Neural progenitor cell (in vitro differentiated cells): ENCODE results near the gene TRAF6. TPM values are rescaled to one million over a fixed set of nuclear protein-coding genes. Genes with fewer than 3 reads are reported as not detected.
"Not testable (repeated sequence)": the region's sequence is repeated elsewhere in the genome, so short reads cannot be mapped to it uniquely, and the experiment has no call there.

Experiments used
- DNase-seq: peaks from one replicate; pipeline ENCODE4 v3.0.0-alpha.2; 2016; ENCODE audit warnings: low spot score
- H2AFZ ChIP-seq: fragments of 200-600 bp; sonication (generic); replicated peaks from 2 replicates; pipeline ENCODE4 v1.6.1; 2016; ENCODE audit warnings: antibody characterized with exemption
- H3F3A ChIP-seq: fragments of 200-600 bp; sonication (generic); 2 replicates; pipeline ENCODE4 v1.6.1; 2016; ENCODE audit warnings: antibody characterized with exemption, low read depth
- H3K27ac ChIP-seq: fragments of 200-600 bp; sonication (generic); 2 replicates; pipeline ENCODE4 v1.5.1; 2016; ENCODE audit warnings: mild to moderate bottlenecking
- H3K27me3 ChIP-seq: fragments of 200-600 bp; sonication (generic); 2 replicates; pipeline ENCODE4 v1.6.1; 2016; ENCODE audit warnings: mild to moderate bottlenecking, moderate library complexity
- H3K36me3 ChIP-seq: fragments of 200-600 bp; sonication (generic); 2 replicates; pipeline ENCODE4 v1.5.1; 2016
- H3K4me1 ChIP-seq: fragments of 200-600 bp; sonication (generic); 2 replicates; pipeline ENCODE4 v1.6.1; 2016; ENCODE audit warnings: mixed run types
- H3K4me2 ChIP-seq: fragments of 200-600 bp; sonication (generic); 2 replicates; pipeline ENCODE4 v1.6.1; 2016
- H3K4me3 ChIP-seq: fragments of 200-600 bp; sonication (generic); 2 replicates; pipeline ENCODE4 v1.5.1; 2016
- H3K79me2 ChIP-seq: fragments of 200-600 bp; sonication (generic); 2 replicates; pipeline ENCODE4 v1.6.1; 2016; ENCODE audit warnings: low read depth
- H3K9ac ChIP-seq: fragments of 200-600 bp; sonication (generic); 2 replicates; pipeline ENCODE4 v1.6.1; 2016
- H3K9me3 ChIP-seq: fragments of 200-600 bp; sonication (generic); 2 replicates; pipeline ENCODE4 v1.5.1; 2016; ENCODE audit warnings: low read depth
- H4K20me1 ChIP-seq: fragments of 200-600 bp; sonication (generic); 2 replicates; pipeline ENCODE4 v1.6.1; 2016; ENCODE audit warnings: low read depth
- H3K27ac Mint-ChIP-seq: 3 replicates; pipeline ENCODE4 v1.8.0; 2021; ENCODE audit warnings: mixed read lengths
- H3K27me3 Mint-ChIP-seq: 2 replicates; pipeline ENCODE4 v1.8.0; 2022; ENCODE audit warnings: low read depth, mild to moderate bottlenecking, inconsistent platforms, moderate library complexity, mixed read lengths; ENCODE audit not compliant: insufficient read depth
- H3K36me3 Mint-ChIP-seq: 3 replicates; pipeline ENCODE4 v1.8.0; 2021; ENCODE audit warnings: mixed read lengths
- H3K4me1 Mint-ChIP-seq: 3 replicates; pipeline ENCODE4 v1.8.0; 2021; ENCODE audit warnings: mixed read lengths
- H3K4me3 Mint-ChIP-seq: 3 replicates; pipeline ENCODE4 v1.8.0; 2021; ENCODE audit warnings: mild to moderate bottlenecking, moderate library complexity, mixed read lengths
- H3K9me3 Mint-ChIP-seq: 3 replicates; pipeline ENCODE4 v1.8.0; 2020; ENCODE audit warnings: mixed read lengths
- CTCF ChIP-seq: fragments of 200-600 bp; sonication (generic); IDR thresholded peaks from 2 replicates; pipeline ENCODE4 v1.5.1; 2017; ENCODE audit warnings: antibody characterized with exemption, mild to moderate bottlenecking
- EZH2 ChIP-seq: fragments of 200-600 bp; sonication (generic); IDR thresholded peaks from 2 replicates; pipeline ENCODE4 v1.6.1; 2017; ENCODE audit warnings: antibody characterized with exemption, mild to moderate bottlenecking, moderate library complexity
- EZH2phosphoT487 ChIP-seq: fragments of 200-600 bp; sonication (generic); IDR thresholded peaks from 2 replicates; pipeline ENCODE4 v1.6.1; 2017; ENCODE audit warnings: antibody characterized with exemption
- total RNA-seq: library from RNA; depleted of rRNA; stranded (reverse); fragments of >200 nt; gene quantifications from 2 replicates; pipeline ENCODE4 v1.2.3, GENCODE V29; 2015; ENCODE audit warnings: low replicate concordance

The TRAF6 gene
- total RNA-seq = 11.0 and 11.5 TPM in 2 replicates

GRCh38 chr11:36509694-36510593 lies at the start of gene TRAF6:
Gene TRAF6, minus strand, starts transcription at chr11:36510272. Its CDS starts 8,757 bp downstream, at chr11:36501515.
- peak within 1 kb of the TSS; percentile 67 for H3K9ac ChIP-seq
- peak within 1 kb of the TSS; percentile 93 for H2AFZ ChIP-seq
- peak within 1 kb of the TSS; percentile 88 for H3K27ac Mint-ChIP-seq
- TF ChIP-seq CTCF (peak; percentile 84), EZH2phosphoT487 (no peak)
- DNase-seq = peak; percentile 93
- peak within 1 kb of the TSS; percentile 96 for H3K4me3 Mint-ChIP-seq
- peaks cover 2% of the 10 kb centered on the region for H3K27me3 Mint-ChIP-seq
- H3K4me1 ChIP-seq = peaks cover 5% of the 10 kb centered on the region
- peaks cover 27% of the 10 kb centered on the region for H3K27me3 ChIP-seq
- H3K9me3 Mint-ChIP-seq = no peaks in the 10 kb centered on the region
- no peaks in the 10 kb centered on the region for H3K9me3 ChIP-seq
- no peak within 1 kb of the TSS for H3K27ac ChIP-seq
- H3K4me2 ChIP-seq = peak within 1 kb of the TSS; percentile 85
- H3K36me3 Mint-ChIP-seq = no peaks in the 10 kb centered on the region
- peaks cover 28% of the 10 kb centered on the region for H4K20me1 ChIP-seq
- H3K79me2 ChIP-seq = peaks cover 28% of the 10 kb centered on the region
- peak within 1 kb of the TSS; percentile 89 for H3K4me3 ChIP-seq
- H3K4me1 Mint-ChIP-seq = peaks cover 16% of the 10 kb centered on the region
- peaks cover 16% of the 10 kb centered on the region for H3F3A ChIP-seq
- H3K36me3 ChIP-seq = no peaks in the 10 kb centered on the region

GRCh38 chr11:36558571-36559413 lies 48.7 kb upstream of the TRAF6 start:
- no peak overlapping the region for H3K27ac Mint-ChIP-seq
- Histone ChIP-seq H3K4me1 (peaks cover 2% of the 10 kb centered on the region), H4K20me1 (no peaks in the 10 kb centered on the region), H3K4me3 (no peak overlapping the region), H3K36me3 (no peaks in the 10 kb centered on the region), H3K4me2 (no peak overlapping the region), H3K27ac (no peak overlapping the region), H3K79me2 (no peaks in the 10 kb centered on the region), H3K9ac (no peak overlapping the region), H2AFZ (no peak overlapping the region), H3K27me3 (no peaks in the 10 kb centered on the region), H3F3A (no peaks in the 10 kb centered on the region), H3K9me3 (no peaks in the 10 kb centered on the region)
- H3K4me3 Mint-ChIP-seq = no peak overlapping the region
- peaks cover 7% of the 10 kb centered on the region for H3K9me3 Mint-ChIP-seq
- H3K4me1 Mint-ChIP-seq = peaks cover 1% of the 10 kb centered on the region
- TF ChIP-seq EZH2 = no peak
- TF ChIP-seq CTCF = no peak
- TF ChIP-seq EZH2phosphoT487 = no peak
- H3K36me3 Mint-ChIP-seq = no peaks in the 10 kb centered on the region
- no peaks in the 10 kb centered on the region for H3K27me3 Mint-ChIP-seq
- no peak for DNase-seq

- Mint-ChIP-seq H3K4me3 (no peak overlapping the region), H3K4me1 (no peaks in the 10 kb centered on the region), H3K9me3 (peaks cover 7% of the 10 kb centered on the region), H3K36me3 (no peaks in the 10 kb centered on the region), H3K27me3 (no peaks in the 10 kb centered on the region), H3K27ac (no peak overlapping the region)
- Histone ChIP-seq H3K9me3 (no peaks in the 10 kb centered on the region), H3F3A (no peaks in the 10 kb centered on the region), H3K4me1 (no peaks in the 10 kb centered on the region), H2AFZ (no peak overlapping the region), H3K4me3 (no peak overlapping the region), H3K27me3 (no peaks in the 10 kb centered on the region), H3K36me3 (no peaks in the 10 kb centered on the region), H4K20me1 (no peaks in the 10 kb centered on the region), H3K4me2 (no peak overlapping the region), H3K9ac (no peak overlapping the region), H3K27ac (no peak overlapping the region), H3K79me2 (no peaks in the 10 kb centered on the region)
- TF ChIP-seq EZH2 (no peak), CTCF (no peak), EZH2phosphoT487 (no peak)
- DNase-seq = no peak
Observed at GRCh38 chr11:36557991-36558390, 47.9 kb upstream of the TRAF6 start.

GRCh38 chr11:36557390-36557789 lies 47.3 kb upstream of the TRAF6 start:
- H3K9me3 Mint-ChIP-seq, H3K4me2 ChIP-seq, H3K27ac Mint-ChIP-seq: not testable (repeated sequence)

More at GRCh38 chr11:36557390-36557789, 47.3 kb upstream of the TRAF6 start:
- not testable (repeated sequence) for DNase-seq, H3K9me3 ChIP-seq, H3K4me1 Mint-ChIP-seq, H3K4me1 ChIP-seq, H3F3A ChIP-seq, H2AFZ ChIP-seq, H3K27ac ChIP-seq, H4K20me1 ChIP-seq, H3K9ac ChIP-seq, H3K4me3 ChIP-seq, H3K36me3 ChIP-seq, H3K4me3 Mint-ChIP-seq, H3K79me2 ChIP-seq, H3K27me3 Mint-ChIP-seq, H3K36me3 Mint-ChIP-seq, H3K27me3 ChIP-seq
